GM18867 (cell line): Measurements from ENCODE around the gene FAM118B.

Experiments used
- ATAC-seq: cut with Tn5 transposase; IDR thresholded peaks from one replicate; pipeline ENCODE4 v1.9.1; 2021; ENCODE audit warnings: mild to moderate bottlenecking, moderate library complexity; ENCODE audit not compliant: unreplicated experiment

Gene FAM118B

DNA sequence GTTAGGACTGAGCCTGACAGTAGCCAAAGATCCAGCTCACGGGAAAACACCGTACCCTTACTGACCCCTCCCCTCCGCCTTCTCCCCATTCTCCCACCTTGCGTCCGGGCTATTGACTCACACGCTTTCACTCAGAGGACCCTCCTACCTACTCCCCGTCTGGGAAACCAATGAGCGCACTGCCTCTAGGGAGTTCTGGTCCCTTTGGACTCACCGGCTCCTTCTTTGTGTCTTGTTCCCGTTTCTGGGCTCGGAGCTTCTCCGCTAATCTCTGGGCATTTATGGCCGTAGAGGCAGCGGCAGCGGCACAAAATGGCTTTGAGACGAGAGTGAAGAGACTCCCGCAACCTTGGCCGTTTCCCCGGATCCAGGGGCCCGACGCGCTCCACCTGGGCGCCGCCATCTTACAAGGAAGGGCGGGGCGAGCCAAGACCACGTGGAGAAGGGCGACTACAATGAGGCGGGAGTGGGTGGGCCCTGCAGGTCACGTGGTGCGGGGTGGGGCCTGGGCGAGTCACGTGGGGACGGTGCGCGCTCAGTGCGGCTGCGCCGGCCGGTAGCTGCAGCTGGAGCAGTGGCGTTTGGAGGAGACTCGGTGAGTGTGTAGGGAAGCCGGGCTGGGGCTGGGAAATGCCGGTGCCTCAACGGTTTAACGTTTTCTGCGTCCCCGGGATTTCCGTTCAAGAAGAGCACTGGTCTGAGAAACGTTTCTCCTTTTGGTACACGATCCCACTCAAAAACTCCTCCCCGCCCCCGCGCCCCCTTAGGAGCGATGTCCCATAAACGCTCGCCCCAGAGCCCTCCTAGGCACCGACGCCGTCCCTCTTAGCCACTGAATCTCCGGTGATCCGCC, at the start of gene FAM118B, which contains the start of gene RPUSD4:
FAM118B (plus strand) TSS at position 547 of the 853 bp plus-strand sequence. CDS start 23,220 bp downstream, outside the sequence.
RPUSD4 (minus strand) TSS at position 415 of the 853 bp plus-strand sequence; CDS start at position 403, 12 bp downstream.
- peak; percentile 96 for ATAC-seq

- ATAC-seq = no peak
These were observed 49.1 kb upstream of the FAM118B start for GRCh38 chr11:126162306-126163030.

- ATAC-seq = no peak
These were observed 48.4 kb upstream of the FAM118B start for GRCh38 chr11:126163074-126163700.

DNA sequence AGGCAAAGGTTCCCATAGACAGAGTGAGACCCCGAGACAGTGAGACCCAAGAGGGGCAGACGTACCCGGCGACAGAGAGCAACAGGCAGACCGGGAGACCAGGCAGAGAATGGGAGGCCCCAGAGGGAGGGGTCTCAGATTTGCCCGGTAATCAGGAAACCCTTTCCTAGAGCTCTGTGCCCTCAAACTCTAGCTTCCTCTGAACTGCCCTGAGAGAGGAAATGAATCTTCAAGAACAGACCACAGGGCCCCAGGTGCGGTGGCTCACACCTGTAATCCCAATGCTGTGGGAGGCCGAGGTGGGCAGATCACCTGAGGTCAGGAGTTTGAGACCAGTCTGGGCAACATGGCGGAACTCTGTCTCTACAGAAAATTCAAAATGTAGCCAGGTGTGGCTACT, 47.8 kb upstream of the FAM118B start:
- ATAC-seq = no peak

DNA sequence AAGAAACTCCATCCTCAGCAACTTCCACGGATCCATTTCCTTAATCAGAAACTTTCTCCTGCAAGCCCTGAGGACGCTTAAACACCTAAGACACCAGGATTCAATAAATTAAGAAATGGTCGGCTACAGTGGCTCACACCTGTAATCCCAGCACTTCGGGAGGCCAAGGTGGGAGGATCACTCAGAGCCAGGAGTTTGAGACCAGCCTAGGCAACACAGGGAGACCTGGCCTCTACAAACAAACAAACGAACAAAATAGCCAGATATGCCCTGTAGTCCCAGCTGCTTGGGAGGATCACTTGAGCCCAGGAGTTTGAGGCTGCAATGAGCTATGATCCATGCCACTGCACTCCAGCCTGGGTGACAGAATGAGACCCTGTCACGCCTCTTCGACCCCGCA, 46.8 kb upstream of the FAM118B start:
- no peak for ATAC-seq

DNA sequence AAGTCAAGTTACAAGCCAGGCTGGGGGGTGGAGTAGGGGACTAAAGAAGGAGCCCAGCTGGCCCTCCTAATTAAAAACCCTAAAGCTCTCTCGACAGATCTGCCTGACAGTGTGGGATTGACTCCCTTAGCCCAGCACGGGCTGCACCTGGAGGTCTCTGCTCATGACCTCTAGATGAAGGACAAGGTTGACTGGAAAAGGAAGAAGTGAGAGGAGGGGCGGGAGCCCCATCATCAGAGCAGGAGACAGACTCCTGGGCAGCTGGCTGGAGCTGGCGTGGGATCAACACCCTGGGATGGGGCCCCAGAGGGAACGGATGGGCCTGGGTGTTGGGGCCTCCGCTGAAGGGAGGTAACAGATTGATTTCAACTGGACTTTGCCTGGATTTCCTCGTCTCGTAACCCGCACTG, 46.3 kb upstream of the FAM118B start:
- ATAC-seq = no peak

DNA sequence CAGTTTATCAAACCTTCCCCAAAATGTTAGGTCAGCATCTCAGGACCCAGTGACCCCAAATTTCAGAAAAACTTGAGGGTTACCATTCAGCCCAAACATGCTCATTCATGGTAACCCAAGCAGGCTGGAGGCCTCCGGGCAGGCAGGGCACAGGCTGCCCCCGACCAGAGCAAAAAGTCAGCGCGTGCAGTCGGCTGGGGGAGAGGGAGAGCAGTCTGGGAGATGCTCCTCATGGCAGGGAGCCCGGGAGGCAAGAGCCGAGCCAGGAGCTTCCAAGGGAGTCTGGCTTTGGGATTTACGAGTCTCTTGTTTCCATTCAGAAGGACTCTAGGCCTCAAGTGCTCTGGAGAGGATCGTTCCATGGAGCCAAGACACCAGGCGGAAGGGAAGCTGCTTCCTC, 45.8 kb upstream of the FAM118B start:
- ATAC-seq = no peak

- ATAC-seq = no peak
These were observed 45.2 kb upstream of the FAM118B start for GRCh38 chr11:126166413-126166812.

DNA sequence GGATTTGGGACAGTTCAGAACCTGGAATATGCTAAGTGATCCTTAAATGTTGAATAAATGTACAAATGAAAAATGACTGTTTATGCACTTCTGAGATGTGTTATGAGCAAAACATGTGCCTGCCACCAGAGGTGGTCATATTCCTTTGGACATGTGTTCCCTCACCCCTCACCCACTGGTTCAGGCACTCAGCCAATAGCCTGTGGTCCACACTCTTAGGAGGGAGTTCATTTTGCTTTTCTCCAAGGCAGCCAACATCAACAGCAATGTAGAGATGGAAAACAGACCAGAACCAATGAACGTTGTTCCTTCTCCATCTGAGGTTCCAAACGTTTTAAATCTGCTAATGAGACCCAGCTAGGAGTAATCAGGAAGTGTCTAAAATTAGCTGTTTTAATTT, 44.1 kb upstream of the FAM118B start:
- ATAC-seq = no peak

DNA sequence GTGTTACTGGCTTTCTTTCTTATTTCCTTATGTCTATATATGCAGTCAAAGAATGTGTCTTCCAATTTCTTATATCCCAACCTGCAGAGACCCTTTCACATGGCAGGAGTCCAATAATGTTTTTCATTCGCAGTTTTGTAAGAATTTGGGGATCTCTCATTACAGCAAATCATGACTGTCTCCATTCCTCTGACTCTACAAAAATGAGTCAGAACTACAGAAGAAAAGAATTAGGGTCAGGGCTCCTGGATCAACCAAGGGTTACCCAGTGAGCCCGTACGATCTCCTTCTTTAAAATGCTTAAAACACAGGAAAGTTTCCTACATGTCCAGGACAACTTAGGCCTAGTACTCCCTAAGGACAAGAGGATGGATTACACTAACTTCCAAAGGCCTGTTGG, 42.3 kb upstream of the FAM118B start:
- ATAC-seq = no peak

GRCh38 chr11:126172596-126173038, 39.0 kb upstream of the FAM118B start:
- no peak for ATAC-seq

GRCh38 chr11:126173257-126173656, 38.3 kb upstream of the FAM118B start:
- no peak for ATAC-seq

GRCh38 chr11:126174816-126175215, 36.8 kb upstream of the FAM118B start:
- ATAC-seq = no peak

- ATAC-seq = no peak
These were observed 36.2 kb upstream of the FAM118B start for GRCh38 chr11:126175393-126175792.

DNA sequence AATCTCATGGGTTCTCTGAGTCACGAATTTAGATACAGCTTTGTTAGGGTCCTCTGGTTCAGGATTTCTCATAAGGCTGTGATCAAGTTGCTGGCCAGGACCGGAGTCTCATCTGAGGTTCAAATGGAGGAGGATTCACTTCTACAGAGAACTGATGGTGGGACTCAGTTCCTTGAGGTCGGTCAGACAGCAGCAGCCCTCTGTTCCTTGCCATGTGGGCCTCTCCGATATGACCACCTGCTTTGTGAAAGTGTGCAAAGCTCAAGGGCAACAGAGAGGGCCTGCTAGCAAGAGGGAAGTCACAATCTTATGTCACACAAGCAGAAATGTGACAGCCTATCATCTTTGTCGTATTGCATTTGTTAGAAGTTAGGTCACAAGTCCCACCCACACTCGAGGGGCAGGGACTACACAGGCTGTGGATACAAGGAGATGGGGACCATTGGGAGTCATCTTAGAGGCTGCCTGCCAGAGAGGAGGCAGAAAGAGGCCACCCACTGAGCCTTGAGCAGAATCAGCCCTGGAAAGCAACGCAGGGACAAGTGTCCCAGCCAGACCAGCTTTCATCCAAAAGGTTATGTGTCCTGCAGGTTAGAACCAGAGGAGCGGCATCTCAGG, 34.6 kb upstream of the FAM118B start:
- ATAC-seq = no peak

DNA sequence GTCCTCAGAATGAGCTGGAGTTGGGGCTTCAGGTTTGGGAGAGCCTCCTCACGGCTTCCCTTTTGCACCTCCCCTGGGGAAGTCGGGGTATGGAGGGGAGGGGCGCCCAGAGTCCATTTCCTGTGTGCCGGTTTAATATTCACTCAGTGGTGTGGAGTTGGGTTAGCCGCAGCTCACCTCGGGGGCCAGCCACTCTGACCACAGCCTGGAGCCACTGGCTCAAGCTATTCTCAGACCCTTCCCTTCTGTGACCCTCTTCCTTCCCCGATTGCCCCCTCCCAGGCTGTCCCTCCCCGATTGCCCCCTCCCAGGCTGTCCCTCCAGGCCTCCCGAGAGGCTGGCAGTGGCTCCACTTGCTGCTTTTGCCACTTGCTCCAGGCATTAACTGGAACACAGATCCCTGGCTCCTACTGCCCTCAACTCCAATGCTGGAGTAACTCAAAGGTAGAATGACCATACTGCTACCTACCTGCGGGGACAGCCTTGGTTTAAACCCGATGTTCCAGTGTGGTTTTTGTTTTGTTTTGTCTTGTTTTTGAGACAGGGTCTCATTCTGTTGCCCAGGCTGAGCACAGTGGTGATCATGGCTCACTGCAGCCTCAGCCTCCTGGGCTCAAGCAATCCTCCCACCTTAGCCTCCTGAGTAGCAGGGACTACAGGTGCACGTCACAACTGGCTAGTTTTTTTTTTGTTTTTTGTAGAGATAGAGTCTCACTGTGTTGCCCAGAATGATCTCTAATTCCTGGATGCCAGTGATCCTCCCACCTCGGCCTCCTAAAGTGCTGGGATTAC, 29.4 kb upstream of the FAM118B start:
- peak; percentile 45 for ATAC-seq

- ATAC-seq = no peak
These were observed 28.7 kb upstream of the FAM118B start for GRCh38 chr11:126182787-126183445.

DNA sequence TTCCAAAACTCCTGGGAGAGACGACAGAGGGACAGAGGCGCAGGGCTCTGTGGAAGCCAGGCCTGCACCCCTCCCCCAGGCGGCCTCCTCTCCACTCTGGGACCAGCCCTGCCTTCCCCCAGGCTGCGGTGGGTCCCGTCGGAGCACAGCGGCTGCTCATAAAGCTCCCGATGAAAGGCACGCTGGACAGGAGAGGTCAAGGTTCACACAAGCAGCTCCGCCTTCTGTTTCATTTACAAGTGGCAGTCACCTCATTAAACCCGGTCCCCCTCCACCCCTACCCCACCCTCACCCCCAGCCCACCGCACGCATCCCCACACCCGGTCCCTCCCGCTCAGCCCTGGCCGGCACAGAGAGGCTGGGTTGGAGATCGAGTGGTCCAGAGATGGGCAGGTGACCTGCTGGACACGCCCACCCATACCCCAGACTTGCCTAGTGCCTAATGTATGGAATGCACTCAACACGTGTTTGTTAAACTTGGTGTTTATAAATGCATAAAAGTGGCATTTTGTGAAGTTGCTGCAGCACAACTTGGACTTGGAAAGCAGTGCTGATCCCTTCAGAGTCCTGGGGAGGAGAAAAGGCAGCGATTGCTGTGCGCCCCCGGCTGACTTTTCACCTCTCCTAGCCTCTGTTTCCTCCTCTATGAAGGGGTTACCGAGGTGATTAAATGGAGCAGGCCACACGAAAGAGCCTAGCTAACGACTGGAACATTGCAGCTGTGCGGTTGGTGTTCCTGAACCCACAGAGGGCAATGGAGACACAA, 26.1 kb upstream of the FAM118B start:
- ATAC-seq = no peak
